Liver (tissue), 3 donors: Measurements from ENCODE around the gene PPP1R18.

Experiments used
- FOXA1 ChIP-seq: IDR thresholded peaks from 2 replicates; pipeline ENCODE4 v1.6.1; 2016; ENCODE audit warnings: antibody characterized with exemption
- HNF4G ChIP-seq: IDR thresholded peaks from 2 replicates; pipeline ENCODE4 v1.6.1; 2016; ENCODE audit warnings: antibody characterized with exemption
- JUND ChIP-seq, 2 donors: IDR thresholded peaks; 2 replicates each; pipeline ENCODE4 v1.6.1; 2016; ENCODE audit warnings: antibody characterized with exemption in 2 of 2
- RXRA ChIP-seq, 2 donors: IDR thresholded peaks; 2 replicates each; pipeline ENCODE4 v1.6.1; 2017 to 2018; ENCODE audit warnings: antibody characterized with exemption in 2 of 2, mild to moderate bottlenecking in 1 of 2
- SP1 ChIP-seq: IDR thresholded peaks from 2 replicates; pipeline ENCODE4 v1.6.1; 2018; ENCODE audit warnings: antibody characterized with exemption, mild to moderate bottlenecking
- YY1 ChIP-seq: IDR thresholded peaks from 2 replicates; pipeline ENCODE4 v1.6.1; 2016; ENCODE audit warnings: antibody characterized with exemption, mild to moderate bottlenecking
- ZBTB33 ChIP-seq: IDR thresholded peaks from 2 replicates; pipeline ENCODE4 v1.6.1; 2016; ENCODE audit warnings: antibody characterized with exemption
- TF ChIP-seq, protein P1 (sequence below): fragments of 150-350 bp; IDR thresholded peaks from 2 replicates; pipeline ENCODE4 v1.5.1; 2017; ENCODE audit warnings: improper control_type of control experiment, low read depth, low read length; ENCODE audit not compliant: missing input control
- TF ChIP-seq, protein P2 (sequence below): IDR thresholded peaks from 2 replicates; pipeline ENCODE4 v1.6.1; 2016; ENCODE audit warnings: antibody characterized with exemption
- donor health status: healthy.
- donor health status: healthy.

DNA sequence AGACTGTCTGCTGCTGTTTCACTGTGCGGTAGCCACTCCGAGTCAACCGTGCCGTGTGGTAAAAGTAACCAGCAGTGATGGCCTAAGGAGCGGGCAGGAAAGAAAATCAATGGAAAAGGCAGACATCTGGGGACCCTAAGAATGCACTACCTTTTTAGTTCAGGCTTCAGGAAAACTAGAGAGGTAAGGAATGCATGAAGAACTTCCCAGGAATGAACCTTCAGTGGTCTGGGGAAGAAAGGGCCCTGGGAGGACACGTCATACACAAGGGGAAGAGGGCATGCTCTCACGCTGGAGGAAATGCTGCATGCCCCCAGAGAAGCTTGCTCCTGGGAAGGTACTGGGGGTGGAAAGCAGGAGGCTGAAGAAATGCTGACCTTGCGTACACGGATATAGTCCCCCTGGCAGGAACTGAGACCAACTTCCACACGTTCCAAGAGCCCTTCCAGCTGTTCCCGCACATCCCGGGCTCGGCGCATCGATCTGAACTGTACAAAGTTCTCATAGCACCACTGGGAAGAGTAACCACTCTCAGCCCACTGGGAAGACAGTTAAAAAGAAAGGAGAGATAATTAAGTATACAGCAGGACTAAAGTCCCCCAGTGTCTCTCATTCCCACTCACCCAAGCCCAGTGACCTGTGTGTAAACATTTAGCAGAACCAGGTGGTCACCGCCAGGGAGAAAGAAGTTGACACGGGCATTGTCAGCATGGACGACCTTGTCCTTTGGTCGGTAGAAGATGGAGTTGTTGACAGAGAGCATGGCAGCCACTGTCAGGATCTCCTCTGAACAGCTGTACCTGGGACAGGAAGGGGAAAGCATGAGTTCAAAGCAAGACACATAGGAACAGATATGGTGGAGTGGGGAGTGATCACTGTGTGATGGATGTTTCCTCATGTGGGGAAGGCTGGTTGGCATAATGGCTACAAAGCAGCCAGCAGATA, 31.4 kb downstream of the PPP1R18 start:
- TF ChIP-seq, protein P1, sequence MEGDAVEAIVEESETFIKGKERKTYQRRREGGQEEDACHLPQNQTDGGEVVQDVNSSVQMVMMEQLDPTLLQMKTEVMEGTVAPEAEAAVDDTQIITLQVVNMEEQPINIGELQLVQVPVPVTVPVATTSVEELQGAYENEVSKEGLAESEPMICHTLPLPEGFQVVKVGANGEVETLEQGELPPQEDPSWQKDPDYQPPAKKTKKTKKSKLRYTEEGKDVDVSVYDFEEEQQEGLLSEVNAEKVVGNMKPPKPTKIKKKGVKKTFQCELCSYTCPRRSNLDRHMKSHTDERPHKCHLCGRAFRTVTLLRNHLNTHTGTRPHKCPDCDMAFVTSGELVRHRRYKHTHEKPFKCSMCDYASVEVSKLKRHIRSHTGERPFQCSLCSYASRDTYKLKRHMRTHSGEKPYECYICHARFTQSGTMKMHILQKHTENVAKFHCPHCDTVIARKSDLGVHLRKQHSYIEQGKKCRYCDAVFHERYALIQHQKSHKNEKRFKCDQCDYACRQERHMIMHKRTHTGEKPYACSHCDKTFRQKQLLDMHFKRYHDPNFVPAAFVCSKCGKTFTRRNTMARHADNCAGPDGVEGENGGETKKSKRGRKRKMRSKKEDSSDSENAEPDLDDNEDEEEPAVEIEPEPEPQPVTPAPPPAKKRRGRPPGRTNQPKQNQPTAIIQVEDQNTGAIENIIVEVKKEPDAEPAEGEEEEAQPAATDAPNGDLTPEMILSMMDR: no peak
- no peak for TF ChIP-seq YY1
- TF ChIP-seq SP1: no peak
- TF ChIP-seq ZBTB33: no peak
- no peak for TF ChIP-seq RXRA (IDR thresholded peaks at IDR 0.05)
- TF ChIP-seq, protein P2, sequence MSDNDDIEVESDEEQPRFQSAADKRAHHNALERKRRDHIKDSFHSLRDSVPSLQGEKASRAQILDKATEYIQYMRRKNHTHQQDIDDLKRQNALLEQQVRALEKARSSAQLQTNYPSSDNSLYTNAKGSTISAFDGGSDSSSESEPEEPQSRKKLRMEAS: no peak
- no peak for TF ChIP-seq HNF4G
- no peak for TF ChIP-seq FOXA1
- no peak for TF ChIP-seq JUND (IDR thresholded peaks at IDR 0.05)
